Eye (tissue), 1 donor: ENCODE data around the gene DNAJB11.

ENCODE experiments used
- DNase-seq: peaks from one replicate; pipeline ENCODE4 v3.0.0-alpha.2; 2015

DNAJB11 gene

DNA sequence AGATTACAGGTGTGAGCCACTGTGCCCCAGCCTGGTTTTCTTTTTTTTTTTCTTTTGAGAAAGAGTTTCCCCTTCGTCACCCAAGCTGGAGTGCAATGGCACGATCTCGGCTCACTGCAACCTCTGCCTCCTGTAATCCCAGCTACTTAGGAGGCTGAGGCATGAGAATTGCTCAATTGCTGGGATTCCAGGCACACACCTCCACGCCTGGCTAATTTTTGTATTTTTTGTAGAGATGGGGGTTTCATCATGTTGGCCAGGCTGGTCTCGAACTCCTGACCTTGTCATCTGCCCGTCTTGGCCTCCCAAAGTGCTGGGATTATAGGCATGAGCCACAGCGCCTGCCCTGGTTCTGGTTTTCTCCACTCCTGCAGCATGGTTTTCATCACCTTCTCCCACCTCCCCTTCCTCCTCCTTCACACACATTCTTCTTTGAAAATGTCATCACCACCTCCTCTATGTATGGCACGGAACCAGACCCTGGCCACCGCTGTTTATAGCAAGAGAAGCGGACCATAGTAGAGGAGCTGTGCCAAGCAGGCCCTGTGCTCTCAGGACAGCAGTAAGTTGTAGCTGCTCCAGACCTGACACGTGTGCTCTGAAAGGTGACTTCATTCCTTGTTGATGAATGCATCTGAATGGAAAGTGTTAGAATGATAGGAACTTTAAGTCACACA, 27.7 kb downstream of the DNAJB11 start:
- DNase-seq, result no peak

DNA sequence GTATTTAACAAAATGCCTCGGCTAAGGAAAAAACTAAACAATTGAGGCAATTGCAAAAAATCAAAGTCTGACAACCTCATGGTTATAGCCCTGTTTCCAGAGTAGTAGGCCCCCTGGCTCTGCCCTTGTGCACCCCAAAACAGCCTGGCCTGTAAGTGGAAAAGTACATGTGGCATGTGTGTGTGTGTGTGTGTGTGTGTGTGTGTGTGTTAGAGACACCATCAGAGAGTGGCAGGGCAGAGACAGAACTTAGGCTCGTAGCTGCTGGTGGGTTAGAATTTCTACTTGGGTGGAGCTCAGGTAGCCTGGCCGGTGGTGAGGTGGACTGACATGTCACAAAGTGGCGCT, 28.2 kb downstream of the DNAJB11 start:
- no peak for DNase-seq

DNA sequence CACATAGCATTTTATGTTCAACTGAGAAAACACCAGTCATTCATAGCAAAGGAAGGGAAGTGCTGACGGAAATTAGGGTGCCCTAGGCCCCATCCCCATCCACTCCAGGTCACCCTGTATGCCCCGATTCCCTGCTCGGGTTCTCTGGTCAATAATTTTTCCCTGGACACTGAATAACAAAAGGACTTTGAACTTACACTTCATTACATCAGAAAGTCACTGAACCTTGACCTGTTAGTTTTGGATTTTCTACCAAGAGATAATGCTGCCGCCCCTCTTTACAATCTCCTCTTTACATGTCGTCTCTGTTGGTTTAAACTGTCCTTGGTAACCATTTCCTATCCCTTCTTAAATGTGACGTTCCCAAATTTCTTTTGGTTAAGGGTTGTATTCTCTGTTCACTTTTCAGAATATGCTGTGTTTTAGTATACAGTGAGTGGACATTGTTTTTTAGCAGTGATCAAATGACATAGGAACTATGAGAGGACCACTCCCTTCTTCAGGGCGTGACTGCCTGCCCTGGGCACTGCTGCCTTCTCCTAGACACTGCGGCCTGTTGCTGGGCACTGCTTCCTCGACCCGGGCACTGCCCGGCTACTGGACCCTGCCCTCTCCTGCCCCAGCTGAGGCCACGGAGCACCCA, 28.7 kb downstream of the DNAJB11 start:
- no peak for DNase-seq

DNA sequence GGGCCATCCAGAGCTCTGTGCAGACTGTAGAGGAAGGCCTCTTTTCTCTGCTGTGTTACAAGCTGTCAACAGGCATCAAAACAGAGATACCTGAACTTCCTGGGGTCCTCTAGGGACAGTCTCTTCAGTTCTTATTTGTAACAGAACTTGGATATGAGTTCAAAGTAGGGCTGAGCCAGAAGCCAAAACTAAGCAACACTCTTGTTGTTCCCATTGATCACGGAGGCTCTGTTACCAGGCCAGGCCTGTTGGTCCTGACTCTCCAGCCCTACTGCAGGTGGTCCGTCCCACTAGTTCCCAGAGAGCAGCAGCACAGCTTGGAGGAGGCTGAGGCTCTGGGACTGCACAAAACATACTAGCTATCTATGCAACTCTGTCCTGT, 29.3 kb downstream of the DNAJB11 start:
- no peak for DNase-seq

DNA sequence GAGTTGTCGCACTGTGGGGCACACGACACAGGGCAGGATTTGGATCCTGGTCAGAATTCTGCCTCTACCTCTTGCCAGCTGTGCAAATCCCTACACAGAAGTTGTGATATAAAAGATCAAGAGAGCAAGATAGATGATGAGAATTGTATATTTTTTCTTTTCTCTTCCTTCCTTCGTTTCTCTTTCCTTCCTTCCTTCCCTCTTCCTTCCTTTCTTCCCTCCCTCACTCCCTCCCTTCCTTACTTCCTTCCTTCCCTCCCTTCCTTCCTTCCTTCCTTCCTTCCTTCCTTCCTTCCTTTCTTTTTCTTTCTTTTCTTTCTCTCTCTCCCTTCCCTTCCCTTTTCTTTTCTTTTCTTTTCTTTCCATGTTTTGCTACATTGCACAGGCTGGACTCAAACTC, 30.4 kb downstream of the DNAJB11 start:
- DNase-seq, result no peak

DNA sequence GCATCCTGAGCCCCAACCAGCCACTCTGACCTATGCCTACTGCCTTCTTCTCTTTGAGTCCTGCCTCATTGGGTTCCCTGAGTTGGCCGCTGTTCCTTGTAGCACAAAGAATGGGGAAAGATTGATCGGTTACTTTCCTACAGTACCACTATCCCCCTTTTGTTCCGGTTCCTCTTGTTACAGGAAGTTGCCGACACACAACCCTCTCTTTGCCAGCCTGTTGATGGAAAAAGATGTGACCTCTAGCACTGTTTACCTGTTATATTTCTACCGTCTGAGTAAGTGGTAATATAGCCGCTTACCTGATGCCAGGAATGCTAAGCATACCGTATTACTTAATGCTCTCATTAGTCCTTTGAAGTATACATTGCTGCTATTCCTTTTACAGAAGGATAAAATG, 32.6 kb downstream of the DNAJB11 start:
- DNase-seq, result no peak

DNA sequence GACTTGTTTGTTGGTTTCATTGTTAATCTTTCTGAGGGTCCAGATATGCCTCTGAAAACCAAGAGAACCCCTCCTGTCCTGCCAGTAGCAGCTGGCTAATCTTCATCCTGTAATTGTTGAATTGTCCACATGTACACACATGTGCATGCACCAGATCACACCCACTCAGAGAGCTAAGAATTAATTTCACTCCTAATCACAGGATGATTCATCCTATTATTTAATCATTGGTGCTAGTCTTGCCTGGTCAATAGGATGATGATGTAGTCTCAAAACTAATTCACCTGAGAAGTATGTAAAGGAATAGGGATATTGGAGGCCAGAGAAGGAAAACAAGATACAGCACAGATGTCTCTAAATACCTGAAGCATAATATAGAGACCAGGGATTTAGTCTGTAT, 34.6 kb downstream of the DNAJB11 start:
- no peak for DNase-seq

DNA sequence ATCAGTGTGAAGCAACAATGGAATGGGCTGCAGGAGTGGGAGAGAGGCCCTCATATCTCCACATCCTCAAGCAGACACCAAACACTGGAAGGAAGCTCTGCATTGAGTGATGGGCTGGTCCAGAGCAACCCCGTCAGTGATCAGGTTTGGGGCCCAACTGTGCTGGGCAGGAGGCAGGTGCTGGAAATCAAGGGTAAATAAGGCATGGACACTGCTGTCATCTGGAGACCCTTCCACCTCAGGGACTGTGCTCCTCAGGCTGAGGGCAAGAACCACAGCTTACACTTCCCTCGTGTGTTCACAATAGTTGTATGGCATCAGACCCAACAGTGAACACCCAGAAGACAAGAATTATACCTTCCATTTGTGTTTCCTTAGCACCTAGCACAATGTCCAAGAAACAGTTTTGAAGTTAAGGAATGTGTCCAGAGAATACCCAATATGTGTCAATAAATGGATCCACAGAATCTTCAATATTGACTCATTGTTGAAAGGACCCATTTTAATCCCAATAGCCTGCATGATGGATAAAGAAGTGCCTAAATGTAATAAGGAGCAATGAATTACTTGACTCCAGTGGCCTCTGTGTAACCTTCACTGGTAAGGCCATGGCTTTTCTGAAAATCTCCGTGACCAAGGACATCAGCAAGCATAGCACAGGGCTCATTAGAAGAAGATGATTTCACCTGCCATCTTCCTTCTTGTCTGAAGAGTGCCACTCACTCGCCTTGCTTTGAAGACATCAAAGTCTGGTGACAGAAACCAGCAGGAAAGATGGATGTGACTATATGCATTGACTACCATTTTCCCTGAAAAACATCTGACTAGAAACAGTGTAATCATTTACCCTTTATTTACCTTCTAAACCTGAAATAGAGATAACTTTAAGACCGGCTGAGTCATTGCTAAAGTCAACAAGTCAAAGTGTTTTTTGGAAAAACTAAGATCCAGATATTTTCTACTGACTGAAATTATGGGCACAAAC, 35.3 kb downstream of the DNAJB11 start:
- DNase-seq, result no peak

DNA sequence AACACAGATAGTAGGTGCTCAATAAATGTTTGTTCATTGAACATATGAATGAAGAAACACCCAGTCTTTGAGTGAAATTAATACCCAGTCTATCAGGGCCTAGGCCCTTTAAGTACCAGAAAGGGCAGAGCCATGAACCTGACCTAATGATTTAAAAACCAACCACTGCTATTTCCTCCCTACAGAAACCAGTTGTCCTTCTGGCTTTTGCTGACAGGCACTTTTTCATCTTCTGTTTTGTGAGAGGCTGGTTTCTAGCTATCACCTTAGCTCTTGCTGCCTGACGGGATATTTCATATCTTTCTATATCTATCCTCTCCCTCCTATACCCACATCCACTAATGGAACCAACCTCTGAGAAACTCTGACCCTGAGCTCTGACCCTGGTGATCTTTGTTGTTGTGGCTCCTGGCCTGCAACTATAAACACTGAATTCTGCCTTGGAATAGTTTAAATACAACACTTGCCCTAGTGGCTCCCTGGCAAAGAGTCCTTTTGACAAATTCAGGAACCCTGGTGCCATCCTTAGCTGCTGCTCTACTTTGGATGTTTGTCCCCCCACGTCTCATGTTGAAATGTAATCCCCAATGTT, 38.2 kb downstream of the DNAJB11 start:
- DNase-seq, result no peak

DNA sequence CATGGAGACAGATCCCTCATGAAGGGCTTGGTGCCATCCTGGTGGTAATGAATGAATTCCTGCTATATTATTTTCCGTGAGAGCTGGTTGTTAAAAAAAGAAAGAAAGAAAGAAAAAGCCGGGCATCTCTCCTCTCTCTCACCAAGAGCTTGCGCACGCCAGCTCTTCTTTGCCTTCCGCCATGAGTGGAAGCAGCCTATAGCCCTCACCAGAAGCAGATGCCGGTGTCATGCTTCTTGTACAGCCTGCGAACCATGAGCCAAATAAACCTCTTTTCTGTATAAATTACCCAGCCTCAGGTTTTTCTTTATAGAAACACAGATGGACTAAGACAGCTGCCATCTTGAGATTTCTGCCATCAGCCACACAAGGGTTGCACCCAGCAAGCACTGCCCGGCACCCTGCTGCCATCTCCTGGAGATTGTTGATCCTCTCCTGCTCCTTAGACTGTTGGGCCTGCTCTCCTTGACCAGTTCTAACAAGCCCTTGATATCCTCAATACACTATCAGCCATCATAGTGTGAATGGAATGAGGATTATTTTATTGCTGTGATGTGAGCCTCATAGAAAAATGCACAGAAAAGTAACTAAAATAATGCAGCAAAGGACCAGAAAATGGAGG, 38.8 kb downstream of the DNAJB11 start:
- no peak for DNase-seq

DNA sequence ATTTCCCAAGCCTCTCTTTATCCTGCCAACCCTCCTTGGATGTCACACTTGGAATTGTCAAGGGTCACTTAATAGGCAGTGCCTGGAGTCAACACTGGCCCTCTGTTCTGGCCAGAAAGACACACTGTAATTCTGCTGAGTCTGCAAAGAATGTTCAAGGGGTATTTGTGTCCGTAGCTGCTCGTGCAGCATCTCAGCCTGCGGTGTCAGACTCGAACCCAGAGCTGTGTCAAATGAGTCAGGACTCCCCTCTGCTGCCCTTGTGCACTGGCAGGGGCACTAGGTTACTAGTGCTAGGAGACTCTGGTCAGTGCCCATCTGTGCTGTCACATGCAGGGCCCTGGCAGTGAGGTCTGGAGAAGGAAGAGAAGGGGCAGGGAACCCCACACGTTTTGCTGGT, 41.5 kb downstream of the DNAJB11 start:
- DNase-seq, result no peak

DNA sequence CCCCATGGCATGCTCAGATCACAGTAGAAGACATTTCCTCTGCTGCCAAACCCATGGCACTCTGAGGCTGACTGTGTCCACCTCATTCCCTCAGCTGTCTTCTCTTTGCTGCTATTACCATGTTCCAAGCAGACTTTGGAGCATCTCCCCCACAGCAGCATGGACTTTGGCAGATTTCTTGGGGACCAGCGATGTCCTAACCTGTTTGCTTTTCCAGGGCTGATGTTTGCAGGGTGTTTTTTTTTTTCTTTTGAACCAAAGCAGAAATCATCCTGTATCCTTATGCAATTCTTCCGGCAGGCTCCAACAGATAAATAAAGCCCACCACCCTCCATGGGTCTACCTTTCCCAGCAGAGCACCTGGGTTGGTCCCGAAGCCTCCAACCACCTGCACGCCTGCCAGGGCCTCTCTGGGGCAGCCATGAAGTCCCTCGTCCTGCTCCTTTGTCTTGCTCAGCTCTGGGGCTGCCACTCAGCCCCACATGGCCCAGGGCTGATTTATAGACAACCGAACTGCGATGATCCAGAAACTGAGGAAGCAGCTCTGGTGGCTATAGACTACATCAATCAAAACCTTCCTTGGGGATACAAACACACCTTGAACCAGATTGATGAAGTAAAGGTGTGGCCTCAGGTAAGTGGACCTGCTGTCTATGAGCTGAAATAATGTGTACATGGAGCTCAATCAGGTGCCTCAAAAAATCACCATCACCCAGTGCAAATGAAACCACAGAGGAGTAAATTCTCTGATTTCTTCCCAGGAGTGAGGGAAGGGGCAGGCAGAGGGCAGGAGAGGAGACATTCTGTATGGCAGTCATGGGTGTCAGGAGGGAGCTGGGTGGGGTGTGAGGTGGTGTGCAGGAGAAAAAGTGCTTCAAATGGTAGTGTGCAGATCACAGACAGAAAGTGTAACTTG, 42.5 kb downstream of the DNAJB11 start, which contains the start of gene AHSG:
Gene AHSG, plus strand, starts transcription at position 340 of the 916 bp plus-strand sequence. Its CDS starts 82 bp downstream, at position 422.
- no peak for DNase-seq

DNA sequence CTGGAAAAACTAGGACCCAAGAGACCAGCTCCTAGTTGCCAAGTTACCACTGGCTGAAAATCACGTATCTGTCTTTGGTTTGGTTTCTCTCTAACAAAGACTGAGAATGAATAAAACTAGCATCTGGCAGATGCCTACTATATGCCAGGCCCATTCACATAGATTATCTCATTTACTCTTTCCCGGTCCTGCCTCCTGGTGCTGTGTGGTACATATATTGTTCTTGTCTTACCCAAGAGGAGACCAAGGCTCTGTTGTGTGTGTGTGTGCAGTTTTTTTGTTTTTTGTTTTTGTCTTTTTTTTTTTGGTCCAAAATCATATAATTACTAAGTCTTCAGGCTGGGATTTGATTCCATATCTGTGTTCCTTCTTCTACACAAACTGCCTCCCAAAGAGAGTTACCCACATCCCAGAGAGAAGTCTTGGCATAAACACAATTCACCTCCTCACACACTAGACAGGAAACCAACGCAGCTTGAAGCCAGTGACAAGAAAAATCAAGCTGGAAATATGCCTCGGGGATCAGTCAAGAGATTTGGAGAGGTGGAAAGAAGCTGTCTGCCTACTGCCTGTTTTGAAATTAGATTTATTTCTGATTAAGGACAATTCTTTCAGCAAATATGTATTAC, 43.2 kb downstream of the DNAJB11 start:
- DNase-seq, result no peak

DNA sequence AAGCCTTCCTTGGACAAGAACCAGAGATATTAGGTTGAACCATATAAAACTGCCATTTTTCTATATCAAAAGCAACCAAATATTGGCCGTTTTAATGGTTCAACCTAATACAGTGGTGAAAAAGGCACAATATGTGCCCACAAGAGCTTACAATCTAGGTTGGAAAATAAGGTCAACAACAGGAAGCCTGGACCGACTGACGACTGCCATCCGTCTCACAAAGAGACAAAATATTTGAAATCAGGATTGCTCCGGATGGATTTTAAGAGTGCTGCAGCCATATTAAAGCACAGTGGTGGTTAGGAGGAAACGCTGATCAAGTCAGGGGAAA, 43.7 kb downstream of the DNAJB11 start:
- DNase-seq, result no peak

DNA sequence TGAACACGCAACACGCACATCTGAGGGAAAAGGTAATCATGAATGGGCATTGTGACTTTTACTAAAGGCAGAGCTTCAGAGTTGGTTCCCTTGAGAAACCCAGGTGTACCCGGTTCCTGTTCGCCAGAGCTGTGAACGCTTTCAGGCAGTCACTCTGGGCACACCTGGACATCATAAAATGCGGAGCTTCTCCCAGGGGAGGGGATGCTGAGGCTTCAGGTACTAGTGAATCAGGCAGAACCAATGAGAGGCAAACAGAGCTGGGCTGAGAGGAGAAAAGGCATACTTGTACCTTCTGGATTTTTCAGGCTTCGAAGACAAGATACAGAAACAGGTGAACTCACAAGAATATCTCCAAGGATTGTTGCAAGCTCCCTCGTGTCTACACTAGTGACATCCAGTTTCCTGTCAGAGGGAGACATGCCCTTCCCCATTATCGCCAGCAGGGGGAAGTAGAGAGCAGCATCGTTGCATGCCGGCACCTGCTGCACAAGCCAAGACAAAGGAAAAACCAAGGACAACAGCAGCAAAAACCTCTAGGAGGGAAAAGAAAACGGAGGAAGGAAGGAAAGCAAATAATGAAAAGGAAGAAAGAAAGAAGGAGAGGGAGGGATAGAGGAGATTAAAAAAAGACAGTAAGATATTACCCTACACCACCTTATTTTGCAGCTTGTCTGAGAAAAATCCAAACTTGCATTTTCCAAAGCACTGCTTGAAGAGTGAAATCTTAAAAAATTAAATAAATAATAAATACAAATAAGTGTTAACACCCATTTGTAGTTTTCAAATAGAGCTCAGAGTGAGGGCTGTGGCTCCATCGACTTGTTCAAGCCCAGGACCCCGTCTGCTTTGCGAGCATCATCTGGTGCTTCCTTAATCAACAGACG, 44.3 kb downstream of the DNAJB11 start:
- DNase-seq, result peak; percentile 97

DNA sequence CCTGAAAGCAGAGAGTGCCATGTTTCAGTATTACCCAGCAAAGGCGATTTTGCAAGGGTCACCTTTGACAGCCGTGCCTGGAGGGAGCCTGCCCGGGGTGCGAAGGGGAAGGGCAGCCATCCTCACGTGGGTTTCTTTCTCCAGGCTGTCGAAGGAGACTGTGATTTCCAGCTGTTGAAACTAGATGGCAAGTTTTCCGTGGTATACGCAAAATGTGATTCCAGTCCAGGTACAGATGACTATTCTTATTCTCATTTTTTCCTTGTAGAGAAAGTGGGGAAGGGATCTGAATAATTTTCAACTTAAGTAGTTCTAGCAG, 45.7 kb downstream of the DNAJB11 start:
- no peak for DNase-seq

DNA sequence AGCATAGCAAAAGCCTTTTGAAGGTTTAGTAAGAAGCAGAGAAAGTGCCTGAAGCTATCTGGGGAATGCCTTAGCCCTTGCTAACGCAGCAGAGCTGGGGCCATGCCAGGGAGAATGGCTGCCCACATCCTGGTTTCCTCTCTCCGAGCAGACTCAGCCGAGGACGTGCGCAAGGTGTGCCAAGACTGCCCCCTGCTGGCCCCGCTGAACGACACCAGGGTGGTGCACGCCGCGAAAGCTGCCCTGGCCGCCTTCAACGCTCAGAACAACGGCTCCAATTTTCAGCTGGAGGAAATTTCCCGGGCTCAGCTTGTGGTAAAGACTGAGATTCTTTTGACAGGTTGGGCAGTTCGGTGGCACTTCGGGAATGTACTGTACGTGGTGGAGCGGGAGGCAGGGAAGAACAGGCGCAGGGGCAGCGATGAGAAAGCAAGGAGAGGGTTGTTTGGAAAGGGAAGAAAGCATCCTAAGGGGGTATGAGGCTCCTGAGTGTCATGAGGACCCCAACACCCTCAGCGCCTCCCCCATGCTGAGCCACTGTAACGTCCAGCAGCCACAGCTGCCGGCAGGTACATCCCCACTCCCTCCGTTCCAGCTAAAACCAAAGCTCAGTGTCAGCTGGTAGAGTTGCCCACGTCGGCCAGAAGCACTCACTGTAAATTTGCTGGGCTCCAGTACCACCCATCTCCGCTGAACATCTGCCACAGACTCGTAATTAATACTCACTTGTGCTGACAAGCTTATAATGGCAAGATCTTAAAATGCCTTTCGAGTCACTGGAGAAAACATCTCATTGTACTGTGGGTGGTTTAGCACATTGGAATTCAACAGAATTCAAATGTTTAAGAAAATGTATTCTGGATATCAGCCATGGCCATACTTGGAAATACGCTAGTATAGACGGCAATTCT, 46.8 kb downstream of the DNAJB11 start:
- peak; percentile 89 for DNase-seq

DNA sequence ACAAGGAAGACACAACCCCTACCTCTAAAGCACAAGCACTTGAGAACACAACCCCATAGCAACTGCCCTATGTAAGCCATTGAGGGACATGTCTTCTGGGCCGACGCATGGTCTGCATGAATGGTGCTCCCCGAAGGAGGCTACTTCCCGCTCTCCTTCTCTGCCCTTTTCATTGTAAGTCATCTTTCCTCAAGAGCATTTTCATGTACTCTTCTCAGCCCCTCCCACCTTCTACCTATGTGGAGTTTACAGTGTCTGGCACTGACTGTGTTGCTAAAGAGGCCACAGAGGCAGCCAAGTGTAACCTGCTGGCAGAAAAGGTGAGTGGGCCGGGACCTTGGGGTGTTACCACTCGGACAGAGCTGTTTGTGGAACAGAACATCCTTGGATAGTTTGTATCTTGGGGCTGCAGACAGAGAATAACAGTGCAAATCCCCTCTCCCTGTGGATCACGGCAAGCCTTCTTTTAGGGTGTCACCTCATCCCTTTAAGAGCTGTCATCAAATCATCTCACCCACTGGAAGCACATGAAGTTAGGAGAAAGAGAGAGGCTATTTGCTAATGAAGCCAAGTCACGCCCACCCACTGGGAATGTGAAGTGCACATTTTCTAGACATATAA, 47.9 kb downstream of the DNAJB11 start:
- DNase-seq, result no peak

DNA sequence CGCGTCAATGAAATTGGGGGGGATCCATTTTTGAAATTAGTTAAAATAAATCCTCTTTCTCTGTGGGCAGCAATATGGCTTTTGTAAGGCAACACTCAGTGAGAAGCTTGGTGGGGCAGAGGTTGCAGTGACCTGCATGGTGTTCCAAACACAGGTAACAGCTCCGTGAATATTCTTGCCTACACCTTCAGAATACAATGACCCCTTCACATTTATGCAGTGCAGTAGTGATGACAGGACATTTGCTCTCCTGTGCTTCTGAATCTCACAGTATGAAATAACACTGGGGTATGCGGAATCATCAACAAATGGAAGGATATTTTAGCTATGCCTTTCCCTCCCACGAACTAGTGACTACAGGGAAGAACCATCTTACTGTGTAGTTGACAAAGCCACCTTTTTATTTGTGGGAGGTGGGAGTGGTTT, 49.3 kb downstream of the DNAJB11 start:
- DNase-seq, result no peak
